HL-60 (cell line): ENCODE data around the gene RBM18.

Experiments
- POLR2AphosphoS5 ChIP-seq: IDR thresholded peaks from 2 replicates; pipeline ENCODE4 v1.6.1; 2012; ENCODE audit warnings: low read depth
- SPI1 ChIP-seq: IDR thresholded peaks from 2 replicates; pipeline ENCODE4 v1.6.1; 2012; ENCODE audit warnings: low read depth, mild to moderate bottlenecking, borderline replicate concordance
- TF ChIP-seq, protein P1 (sequence below): IDR thresholded peaks from one replicate; pipeline ENCODE4 v1.5.1; 2011; ENCODE audit warnings: low read length, control low read depth, inconsistent platforms; ENCODE audit not compliant: insufficient read depth
- TF ChIP-seq, protein P2 (sequence below): IDR thresholded peaks from 2 replicates; pipeline ENCODE4 v1.6.1; 2012; ENCODE audit warnings: low read depth; ENCODE audit not compliant: insufficient replicate concordance

DNA sequence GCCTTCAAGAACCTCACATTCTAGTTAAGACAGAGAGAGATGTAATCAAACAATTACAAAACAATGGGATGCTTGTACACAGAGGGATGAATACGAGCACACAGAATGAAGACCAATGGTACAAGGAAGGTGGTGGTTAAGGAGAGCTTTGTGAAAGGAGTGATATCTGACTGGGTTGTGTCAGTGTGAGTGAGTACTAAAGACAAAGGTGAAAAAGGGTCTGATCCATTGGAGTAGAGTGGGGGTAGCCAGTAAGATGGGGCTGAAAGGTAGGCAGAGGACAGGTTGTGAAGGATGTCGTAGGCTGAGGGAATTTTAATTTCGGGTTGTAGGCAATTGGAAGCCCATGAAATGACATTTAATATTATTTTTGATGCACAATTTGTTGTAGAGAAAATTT, 9.9 kb downstream of the RBM18 start:
- TF ChIP-seq, protein P1, sequence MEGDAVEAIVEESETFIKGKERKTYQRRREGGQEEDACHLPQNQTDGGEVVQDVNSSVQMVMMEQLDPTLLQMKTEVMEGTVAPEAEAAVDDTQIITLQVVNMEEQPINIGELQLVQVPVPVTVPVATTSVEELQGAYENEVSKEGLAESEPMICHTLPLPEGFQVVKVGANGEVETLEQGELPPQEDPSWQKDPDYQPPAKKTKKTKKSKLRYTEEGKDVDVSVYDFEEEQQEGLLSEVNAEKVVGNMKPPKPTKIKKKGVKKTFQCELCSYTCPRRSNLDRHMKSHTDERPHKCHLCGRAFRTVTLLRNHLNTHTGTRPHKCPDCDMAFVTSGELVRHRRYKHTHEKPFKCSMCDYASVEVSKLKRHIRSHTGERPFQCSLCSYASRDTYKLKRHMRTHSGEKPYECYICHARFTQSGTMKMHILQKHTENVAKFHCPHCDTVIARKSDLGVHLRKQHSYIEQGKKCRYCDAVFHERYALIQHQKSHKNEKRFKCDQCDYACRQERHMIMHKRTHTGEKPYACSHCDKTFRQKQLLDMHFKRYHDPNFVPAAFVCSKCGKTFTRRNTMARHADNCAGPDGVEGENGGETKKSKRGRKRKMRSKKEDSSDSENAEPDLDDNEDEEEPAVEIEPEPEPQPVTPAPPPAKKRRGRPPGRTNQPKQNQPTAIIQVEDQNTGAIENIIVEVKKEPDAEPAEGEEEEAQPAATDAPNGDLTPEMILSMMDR = no peak
- TF ChIP-seq, protein P2, sequence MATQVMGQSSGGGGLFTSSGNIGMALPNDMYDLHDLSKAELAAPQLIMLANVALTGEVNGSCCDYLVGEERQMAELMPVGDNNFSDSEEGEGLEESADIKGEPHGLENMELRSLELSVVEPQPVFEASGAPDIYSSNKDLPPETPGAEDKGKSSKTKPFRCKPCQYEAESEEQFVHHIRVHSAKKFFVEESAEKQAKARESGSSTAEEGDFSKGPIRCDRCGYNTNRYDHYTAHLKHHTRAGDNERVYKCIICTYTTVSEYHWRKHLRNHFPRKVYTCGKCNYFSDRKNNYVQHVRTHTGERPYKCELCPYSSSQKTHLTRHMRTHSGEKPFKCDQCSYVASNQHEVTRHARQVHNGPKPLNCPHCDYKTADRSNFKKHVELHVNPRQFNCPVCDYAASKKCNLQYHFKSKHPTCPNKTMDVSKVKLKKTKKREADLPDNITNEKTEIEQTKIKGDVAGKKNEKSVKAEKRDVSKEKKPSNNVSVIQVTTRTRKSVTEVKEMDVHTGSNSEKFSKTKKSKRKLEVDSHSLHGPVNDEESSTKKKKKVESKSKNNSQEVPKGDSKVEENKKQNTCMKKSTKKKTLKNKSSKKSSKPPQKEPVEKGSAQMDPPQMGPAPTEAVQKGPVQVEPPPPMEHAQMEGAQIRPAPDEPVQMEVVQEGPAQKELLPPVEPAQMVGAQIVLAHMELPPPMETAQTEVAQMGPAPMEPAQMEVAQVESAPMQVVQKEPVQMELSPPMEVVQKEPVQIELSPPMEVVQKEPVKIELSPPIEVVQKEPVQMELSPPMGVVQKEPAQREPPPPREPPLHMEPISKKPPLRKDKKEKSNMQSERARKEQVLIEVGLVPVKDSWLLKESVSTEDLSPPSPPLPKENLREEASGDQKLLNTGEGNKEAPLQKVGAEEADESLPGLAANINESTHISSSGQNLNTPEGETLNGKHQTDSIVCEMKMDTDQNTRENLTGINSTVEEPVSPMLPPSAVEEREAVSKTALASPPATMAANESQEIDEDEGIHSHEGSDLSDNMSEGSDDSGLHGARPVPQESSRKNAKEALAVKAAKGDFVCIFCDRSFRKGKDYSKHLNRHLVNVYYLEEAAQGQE = no peak
- TF ChIP-seq POLR2AphosphoS5 (no peak), SPI1 (no peak)
